A172 (cell line): Measurements from ENCODE around the gene LDAH. TPM values are rescaled to one million over a fixed set of nuclear protein-coding genes. Genes with fewer than 3 reads are reported as not detected.
A peak's percentile ranks its signal among the peaks of the same experiment; 100 is the strongest.
"Not testable (repeated sequence)": the region's sequence is repeated elsewhere in the genome, so short reads cannot be mapped to it uniquely, and the experiment has no call there.

Experiments used
- DNase-seq: peaks from one replicate; pipeline ENCODE4 v3.0.0-alpha.2; 2015; ENCODE audit warnings: low spot score
- total RNA-seq: library from RNA; depleted of rRNA; stranded (reverse); fragments of >200 nt; shearing (Covaris generic); gene quantifications from 2 replicates; pipeline ENCODE4 v1.2.3, GENCODE V29; 2014; rRNA removed

The LDAH gene
- 20.1 and 25.0 TPM in 2 replicates for total RNA-seq

GRCh38 chr2:20822535-20823490 lies at the start of gene LDAH:
TSS of gene LDAH (minus strand) at chr2:20823101. CDS start at chr2:20801463, 21,638 bp downstream.
- peak; percentile 76 for DNase-seq

- no peak for DNase-seq
Measured at GRCh38 chr2:20868377-20868776, 45.5 kb upstream of the LDAH start.

- no peak for DNase-seq
Measured at GRCh38 chr2:20862850-20863249, 39.9 kb upstream of the LDAH start.

DNA sequence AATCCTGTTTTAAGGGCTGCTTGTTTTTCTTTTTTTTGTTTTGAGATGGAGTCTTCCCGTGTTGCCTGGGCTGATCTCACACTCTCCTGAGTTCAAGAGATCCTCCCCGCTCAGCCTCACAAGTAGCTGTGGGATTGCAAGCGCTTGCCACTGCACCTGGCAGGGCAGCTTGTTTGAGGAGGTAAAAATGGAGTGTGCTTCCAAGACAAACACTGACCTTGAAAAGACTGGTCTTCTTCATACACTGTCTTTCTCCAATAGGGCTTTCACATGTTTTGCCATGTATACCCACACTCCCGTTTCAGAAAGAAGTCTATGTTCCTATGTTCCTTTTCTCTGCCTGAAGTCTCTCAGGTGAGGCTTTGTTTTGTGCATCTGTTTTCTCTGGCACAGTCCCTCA lies 32.6 kb upstream of the LDAH start:
- no peak for DNase-seq

DNA sequence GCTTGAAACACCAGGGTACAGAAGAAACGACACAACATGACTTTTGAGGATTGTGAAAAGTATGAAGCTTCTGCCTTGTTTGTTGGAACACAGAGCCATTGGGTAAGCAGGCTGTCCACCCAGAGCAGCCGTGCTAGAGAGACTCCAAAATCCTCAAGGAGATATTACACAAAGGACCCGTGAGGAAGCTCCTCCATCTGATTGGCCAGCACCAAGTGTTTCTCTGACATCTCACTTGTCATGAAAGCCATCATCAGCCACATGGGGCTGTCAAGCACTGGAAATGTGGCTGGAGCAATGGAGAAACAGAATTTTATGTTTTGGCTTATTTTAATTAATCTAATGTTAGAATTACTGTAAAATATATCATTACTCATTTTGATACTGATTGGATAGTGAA lies 29.8 kb upstream of the LDAH start:
- no peak for DNase-seq

DNA sequence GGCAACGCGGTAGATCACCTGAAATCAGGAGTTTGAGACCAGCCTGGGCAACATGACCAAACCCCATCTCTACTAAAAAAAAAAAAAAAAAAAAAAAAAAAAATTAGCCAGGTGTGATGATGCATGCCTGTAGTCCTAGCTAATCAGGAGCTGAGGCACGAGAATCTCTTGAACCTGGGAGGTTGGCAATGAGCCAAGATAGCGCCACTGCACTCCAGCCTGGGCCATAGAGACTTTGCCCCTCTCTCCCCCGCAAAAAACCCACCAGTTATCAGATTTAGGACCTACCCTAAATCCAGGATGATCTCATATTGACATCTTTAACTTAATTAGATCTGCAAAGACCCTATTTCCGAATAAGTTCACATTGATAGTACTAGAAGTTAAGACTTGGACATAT lies 29.2 kb upstream of the LDAH start:
- DNase-seq: no peak

- DNase-seq: no peak
Measured at GRCh38 chr2:20844246-20844645, 21.3 kb upstream of the LDAH start.

- no peak for DNase-seq
Measured at GRCh38 chr2:20839052-20839451, 16.2 kb upstream of the LDAH start.

GRCh38 chr2:20838016-20838415 lies 15.1 kb upstream of the LDAH start:
- no peak for DNase-seq

DNA sequence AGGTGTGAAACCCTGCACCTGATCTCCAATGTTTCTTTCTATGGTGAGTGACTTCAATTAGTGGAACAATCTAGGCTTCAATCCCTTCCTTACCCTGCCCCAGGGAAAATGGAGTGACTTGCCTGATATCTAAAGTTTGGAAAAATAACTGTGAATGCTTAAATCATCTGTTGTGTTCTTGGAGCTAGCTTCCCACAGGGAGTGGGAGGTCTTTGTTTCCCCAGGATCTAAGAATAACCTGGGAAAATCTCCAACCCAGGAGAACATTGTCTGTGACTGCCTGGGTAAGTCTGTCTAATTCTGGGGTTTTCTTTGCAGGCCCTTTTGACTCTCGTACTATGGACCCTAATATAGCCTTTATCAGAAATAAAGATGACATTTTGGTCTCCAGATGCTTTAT lies 13.6 kb upstream of the LDAH start:
- no peak for DNase-seq

DNA sequence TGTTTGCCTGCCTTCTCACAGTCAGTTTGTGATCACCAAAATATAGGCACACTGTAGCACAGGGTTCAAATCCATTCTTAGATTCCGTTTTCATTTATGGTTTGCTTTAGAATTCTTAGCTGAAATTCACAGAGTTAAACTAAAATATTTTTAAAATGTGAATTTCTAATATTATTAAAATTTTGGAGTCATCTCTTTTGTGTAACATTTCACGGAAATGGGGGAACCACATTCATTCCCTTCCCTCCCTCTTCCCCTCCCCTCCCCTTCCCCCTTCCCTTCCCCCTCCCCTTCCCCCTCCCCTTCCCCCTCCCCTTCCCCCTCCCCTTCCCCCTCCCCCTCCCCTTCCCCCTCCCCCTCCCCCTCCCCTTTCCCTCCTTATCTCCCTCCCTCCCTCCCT lies 11.4 kb upstream of the LDAH start:
- DNase-seq: no peak

DNA sequence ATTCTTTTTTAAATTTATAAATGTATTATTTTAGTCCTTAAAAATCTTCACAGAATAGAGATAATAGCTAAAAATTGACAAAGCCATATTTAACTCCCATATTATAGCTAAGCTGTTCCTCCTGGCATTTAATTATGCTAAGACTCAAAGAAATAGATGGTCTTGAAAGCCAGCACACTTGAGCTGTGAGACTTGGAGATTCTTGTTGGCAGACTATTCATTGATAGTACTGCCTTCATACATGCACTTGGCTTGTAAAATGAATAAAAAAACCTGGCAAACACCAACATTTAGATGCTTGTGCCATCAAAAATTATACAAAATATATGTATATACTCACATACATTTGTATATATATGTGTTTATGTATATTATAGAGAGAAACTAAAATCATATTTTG lies 9.7 kb upstream of the LDAH start:
- no peak for DNase-seq

DNA sequence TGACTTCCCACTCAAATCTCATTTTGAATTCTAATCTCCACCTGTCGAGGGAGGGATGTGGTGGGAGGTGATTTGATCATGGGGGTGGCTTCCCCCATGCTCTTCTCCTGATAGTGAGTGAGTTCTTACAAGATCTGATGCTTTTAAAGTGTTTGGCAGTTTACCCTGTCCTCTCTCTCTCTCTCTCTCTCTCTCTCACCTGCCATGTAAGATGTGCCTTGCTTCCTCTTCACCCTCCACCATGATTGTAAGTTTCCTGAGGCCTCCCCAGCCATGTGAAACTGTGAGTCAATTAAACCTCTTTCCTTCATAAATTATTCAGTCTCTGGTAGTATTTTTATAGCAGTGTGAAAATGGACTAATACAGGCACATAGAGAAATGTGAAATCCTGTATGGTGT lies 7.0 kb upstream of the LDAH start:
- DNase-seq: no peak

GRCh38 chr2:20823917-20824316 lies 1.0 kb upstream of the LDAH start:
- no peak for DNase-seq

DNA sequence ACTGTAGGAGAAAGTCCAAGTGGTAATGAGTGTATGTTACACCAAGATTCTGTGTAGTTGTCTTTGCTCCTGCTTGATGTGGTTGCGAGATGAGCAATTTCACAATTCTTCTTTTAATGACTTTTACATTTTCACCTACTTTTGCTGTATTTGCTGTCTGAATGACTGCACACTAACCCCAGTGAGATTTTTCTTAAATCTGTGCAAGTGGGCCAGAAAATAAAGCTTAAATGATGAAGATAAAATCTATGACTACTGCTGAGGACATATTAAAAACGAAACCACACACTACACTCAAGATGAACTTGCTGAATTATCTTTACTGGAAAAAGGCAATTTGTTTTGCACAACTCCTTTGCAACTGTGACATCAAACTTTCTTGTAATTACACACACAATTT lies 4.1 kb downstream of the LDAH start:
- DNase-seq: no peak

DNA sequence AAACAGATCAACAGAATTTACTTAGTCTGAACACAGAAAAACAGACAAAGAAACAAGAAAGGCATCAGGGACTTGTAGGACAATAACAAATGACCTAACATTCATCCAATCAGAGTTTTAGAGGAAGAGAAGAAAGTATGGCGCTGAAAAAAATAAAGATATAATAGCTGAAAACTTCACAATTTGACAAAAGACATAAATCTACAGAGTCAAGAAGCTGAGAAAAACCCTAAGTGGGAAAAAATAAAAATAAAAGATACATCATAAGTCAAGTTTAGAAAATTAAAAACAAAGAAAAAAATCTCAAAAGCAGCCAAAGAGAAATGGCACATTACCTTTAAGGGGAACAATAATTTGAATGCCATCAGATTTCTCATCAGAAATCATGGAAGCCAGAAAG lies 7.7 kb downstream of the LDAH start:
- no peak for DNase-seq

DNA sequence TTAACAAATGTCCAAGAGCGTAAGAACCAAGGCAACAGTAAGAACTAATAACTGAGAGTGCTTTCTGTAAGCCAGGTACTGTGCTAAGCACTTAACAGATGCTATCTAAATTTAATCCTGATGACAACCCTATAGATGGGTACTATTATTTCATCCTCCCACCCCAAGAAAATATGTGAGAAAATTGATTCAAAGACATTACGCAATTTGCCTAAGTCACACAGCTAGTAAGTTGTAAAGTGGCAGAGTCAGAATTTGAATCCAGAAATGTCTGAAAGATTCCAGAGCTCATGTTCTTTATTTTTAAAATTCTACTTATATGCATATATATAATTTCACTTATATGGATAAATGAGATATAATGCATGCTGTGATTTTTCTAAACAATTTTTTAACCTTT lies 10.1 kb downstream of the LDAH start:
- no peak for DNase-seq

- no peak for DNase-seq
Measured at GRCh38 chr2:20806286-20806685, 16.6 kb downstream of the LDAH start.

GRCh38 chr2:20803974-20804373 lies 18.9 kb downstream of the LDAH start:
- no peak for DNase-seq

GRCh38 chr2:20803226-20803682 lies 19.6 kb downstream of the LDAH start:
- no peak for DNase-seq

- no peak for DNase-seq
Measured at GRCh38 chr2:20797096-20797495, 25.8 kb downstream of the LDAH start.

DNA sequence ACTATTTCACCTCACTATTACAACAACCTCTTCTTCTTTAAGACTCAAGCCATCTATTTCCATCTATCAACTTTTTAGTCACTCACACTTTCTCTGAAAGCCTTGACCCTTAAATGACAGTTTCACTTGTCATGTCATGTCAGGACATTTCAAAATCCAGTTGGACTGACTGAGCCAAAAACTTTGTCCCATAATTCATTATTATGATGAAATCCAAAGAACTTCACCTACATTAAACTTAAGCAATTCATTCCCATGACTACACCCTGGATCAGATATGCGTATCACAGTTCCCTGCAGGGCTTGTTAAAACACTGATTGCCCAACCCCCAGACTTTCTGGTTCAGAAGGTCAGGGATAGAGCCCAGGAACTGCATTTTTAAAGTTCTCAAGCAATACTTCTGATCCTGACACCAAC lies 26.5 kb downstream of the LDAH start:
- DNase-seq: no peak

DNA sequence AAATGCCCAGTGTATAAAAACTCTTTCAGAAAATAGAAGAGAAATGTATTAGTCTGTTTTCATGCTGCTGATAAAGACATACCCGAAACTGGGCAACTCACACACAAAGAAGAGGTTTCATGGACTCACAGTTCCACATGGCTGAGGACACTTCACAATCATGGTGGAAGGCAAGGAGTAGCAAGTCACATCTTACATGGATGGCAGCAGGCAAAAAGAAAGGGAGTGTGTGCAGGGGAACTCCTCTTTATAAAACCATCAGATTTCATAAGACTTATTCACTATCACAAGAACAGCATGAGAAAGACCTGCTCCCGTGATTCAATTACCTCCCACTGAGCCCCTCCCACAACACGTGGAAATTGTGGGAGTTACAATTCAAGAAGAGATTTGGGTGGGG lies 29.0 kb downstream of the LDAH start:
- DNase-seq: not testable (repeated sequence)
